ENCODE results near the gene RIPOR3. TPM values are rescaled to one million over a fixed set of nuclear protein-coding genes. Genes with fewer than 3 reads are reported as not detected.
"Not testable (repeated sequence)": the region's sequence is repeated elsewhere in the genome, so short reads cannot be mapped to it uniquely, and the experiment has no call there.

Gene RIPOR3
- polyA plus RNA-seq, 1 donor: 9.3 TPM

DNA sequence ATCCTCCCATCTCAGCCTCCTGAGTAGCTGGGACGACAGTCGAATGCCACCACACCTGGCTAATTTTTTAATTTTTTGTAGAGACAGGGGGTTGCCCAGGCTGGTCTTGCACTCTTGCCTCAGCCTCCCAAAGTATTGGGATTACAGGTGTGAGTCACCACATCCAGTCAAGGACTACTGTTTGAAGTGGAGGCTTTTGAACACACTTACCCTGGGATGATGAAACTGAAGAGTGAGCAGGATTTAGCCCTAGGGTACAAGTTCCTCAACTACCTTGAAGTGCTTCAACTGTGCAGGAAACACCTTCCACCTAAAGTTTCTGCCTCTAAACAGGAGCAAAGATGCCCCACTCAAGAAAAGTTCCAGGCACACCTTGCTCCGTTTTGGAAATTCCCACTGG lies 24.4 kb upstream of the RIPOR3 start:
- no CpG with 5 or more reads among the region's 3 CpGs for WGBS (ENCODE audit: insufficient coverage, low lambda C conversion rate)

DNA sequence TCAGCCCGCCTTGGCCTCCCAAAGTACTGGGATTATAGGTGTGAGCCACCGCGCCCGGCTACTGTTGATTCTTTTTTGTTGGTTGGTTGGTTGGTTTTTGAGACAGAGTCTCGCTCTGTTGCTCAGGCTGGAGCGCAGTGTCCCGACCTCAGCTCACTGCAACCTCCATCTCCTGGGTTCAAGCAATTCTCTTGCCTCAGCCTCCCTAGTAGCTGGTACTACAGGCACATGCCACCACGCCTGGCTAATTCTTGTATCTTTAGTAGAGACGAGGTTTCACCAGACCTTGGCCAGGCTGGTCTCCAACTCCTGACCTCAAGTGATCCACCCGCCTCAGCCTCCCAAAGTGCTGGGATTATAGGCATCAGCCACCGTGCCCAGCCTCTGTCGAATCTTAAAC lies 23.1 kb upstream of the RIPOR3 start:
- not testable (repeated sequence) for H3K27me3 ChIP-seq (ENCODE audit: control insufficient read depth, insufficient read depth, low read length); H3K36me3 ChIP-seq (ENCODE audit: control insufficient read depth, insufficient read depth, low read length); H3K27ac ChIP-seq (ENCODE audit: low read length); H3K9me3 ChIP-seq (ENCODE audit: control insufficient read depth, low read depth, low read length); H3K4me3 ChIP-seq (ENCODE audit: low read length); DNase-seq; H3K4me1 ChIP-seq (ENCODE audit: control insufficient read depth, insufficient read depth, low read length)
- WGBS (ENCODE audit: insufficient coverage, low lambda C conversion rate): no CpG with 5 or more reads among the region's 12 CpGs

More for the DNA sequence above, 24.4 kb upstream of the RIPOR3 start:
- Histone ChIP-seq H3K27me3 (ENCODE audit: control insufficient read depth, insufficient read depth, low read length) (no peaks in the 10 kb centered on the region), H3K4me1 (ENCODE audit: control insufficient read depth, insufficient read depth, low read length) (no peaks in the 10 kb centered on the region), H3K4me3 (ENCODE audit: low read length) (no peak overlapping the region), H3K27ac (ENCODE audit: low read length) (no peak overlapping the region), H3K36me3 (ENCODE audit: control insufficient read depth, insufficient read depth, low read length) (no peaks in the 10 kb centered on the region), H3K9me3 (ENCODE audit: control insufficient read depth, low read depth, low read length) (no peaks in the 10 kb centered on the region)
- DNase-seq: no peak

DNA sequence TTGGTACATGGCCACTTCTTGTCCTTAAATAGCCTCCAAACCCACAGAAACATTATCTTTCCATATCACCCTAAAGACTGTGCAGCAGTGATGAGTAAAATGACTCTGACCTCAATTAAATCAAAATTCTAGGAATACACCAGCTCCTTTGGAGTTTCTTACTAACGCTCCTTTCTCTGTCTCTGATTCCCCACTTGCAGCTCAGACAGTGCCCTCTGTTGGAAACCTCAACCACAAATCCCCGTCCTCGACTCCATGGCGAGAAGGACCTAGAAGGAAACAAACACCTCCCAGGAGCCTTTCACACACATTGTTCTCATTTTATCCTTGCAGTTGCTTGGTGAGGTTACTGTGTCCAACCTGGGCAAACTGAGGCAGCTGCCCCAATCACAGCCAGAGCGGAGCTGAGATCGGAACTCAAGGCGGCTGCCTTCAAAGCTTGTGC lies 22.3 kb upstream of the RIPOR3 start:
- Histone ChIP-seq H3K4me1 (ENCODE audit: control insufficient read depth, insufficient read depth, low read length) (no peaks in the 10 kb centered on the region), H3K4me3 (ENCODE audit: low read length) (no peak overlapping the region), H3K27ac (ENCODE audit: low read length) (no peak overlapping the region), H3K9me3 (ENCODE audit: control insufficient read depth, low read depth, low read length) (no peaks in the 10 kb centered on the region), H3K36me3 (ENCODE audit: control insufficient read depth, insufficient read depth, low read length) (no peaks in the 10 kb centered on the region), H3K27me3 (ENCODE audit: control insufficient read depth, insufficient read depth, low read length) (no peaks in the 10 kb centered on the region)
- 50% methylated on average over 1 of the region's 7 CpGs for WGBS (ENCODE audit: insufficient coverage, low lambda C conversion rate)
- peak in 1 of 2 donors; percentile 41 for DNase-seq

DNA sequence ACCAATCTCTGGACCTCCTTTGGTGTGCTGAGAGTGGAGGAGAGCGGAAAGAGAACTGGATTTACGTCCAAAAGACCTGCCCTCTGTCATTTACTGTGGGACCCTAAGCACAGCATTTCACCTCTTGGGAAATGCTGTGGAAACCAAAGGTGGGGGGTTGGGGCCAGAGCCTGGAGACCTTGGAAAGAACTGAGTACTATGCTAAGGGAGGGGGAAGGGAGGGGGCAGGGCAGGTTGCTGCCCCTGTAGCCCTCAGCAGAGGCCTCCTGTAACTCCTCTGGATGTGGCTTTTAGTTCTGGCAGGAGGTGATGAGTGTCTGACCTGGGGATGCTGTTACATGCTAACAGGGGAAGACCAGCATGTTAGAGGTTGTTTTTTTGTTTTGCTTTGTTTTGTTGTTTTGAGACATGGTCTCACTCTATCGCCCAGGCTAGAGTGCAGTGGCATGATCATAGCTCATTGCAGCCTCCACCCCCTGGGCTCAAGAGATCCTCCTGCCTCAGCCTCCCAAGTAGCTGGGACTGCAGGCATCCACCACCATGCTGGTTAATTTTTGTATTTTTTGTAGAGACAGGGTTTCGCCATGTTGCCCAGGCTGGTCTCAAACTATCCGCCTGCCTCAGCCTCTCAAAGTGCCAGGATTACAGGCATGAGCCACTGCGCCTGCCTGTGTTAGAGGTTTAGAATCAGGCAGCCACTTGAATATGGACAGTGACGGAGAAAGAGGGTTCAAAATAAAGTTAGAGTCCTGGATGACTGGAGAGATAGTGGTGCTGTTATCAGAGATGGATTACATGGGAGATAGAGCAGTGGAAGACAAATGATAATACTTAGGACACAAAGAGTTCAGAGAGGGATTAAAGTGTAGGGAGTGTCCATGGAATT lies 21.7 kb upstream of the RIPOR3 start:
- Histone ChIP-seq H3K27me3 (ENCODE audit: control insufficient read depth, insufficient read depth, low read length) (no peaks in the 10 kb centered on the region), H3K9me3 (ENCODE audit: control insufficient read depth, low read depth, low read length) (no peaks in the 10 kb centered on the region), H3K27ac (ENCODE audit: low read length) (no peak overlapping the region), H3K4me3 (ENCODE audit: low read length) (no peak overlapping the region), H3K4me1 (ENCODE audit: control insufficient read depth, insufficient read depth, low read length) (no peaks in the 10 kb centered on the region), H3K36me3 (ENCODE audit: control insufficient read depth, insufficient read depth, low read length) (no peaks in the 10 kb centered on the region)
- WGBS (ENCODE audit: insufficient coverage, low lambda C conversion rate): 90% methylated on average over 1 of the region's 7 CpGs
- no peak for DNase-seq

DNA sequence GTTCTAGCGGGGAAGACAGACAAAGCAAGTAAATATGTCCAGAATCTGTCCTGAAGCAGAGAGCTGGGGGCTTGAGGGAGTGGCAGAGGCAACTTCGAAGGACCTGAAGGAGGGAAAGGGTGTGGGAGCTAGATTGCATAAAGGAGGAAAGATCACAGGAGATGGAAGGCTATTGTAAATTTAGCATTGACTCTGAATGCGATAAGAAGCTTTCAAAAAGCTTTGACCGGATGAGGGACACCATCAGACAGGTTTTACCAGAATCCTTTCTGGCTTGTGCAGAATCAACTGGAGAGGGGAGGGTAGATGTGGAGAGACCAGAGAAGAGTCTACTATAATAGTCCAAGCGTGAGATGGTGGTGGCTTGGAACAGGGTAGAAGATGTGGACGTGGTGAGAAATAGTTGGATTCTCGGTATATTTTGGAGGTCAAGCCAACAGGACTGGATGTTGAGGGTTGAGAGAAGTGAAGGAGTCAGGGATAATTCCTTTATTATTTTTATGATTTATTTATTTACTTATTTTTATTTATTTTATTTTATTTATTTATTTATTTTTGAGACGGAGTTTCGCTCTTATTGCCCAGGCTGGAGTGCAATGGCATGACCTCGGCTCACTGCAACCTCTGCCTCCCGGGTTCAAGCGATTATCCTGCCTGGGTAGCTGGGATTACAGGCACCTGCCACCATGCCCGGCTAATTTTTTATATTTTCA lies 19.9 kb upstream of the RIPOR3 start:
- no peaks in the 10 kb centered on the region for H3K9me3 ChIP-seq (ENCODE audit: control insufficient read depth, low read depth, low read length)
- no peaks in the 10 kb centered on the region for H3K4me1 ChIP-seq (ENCODE audit: control insufficient read depth, insufficient read depth, low read length)
- no peak overlapping the region for H3K4me3 ChIP-seq (ENCODE audit: low read length)
- H3K27ac ChIP-seq (ENCODE audit: low read length): no peak overlapping the region
- no peak for DNase-seq
- H3K36me3 ChIP-seq (ENCODE audit: control insufficient read depth, insufficient read depth, low read length): no peaks in the 10 kb centered on the region
- no peaks in the 10 kb centered on the region for H3K27me3 ChIP-seq (ENCODE audit: control insufficient read depth, insufficient read depth, low read length)
- 95% methylated on average over 2 of the region's 13 CpGs for WGBS (ENCODE audit: insufficient coverage, low lambda C conversion rate)

DNA sequence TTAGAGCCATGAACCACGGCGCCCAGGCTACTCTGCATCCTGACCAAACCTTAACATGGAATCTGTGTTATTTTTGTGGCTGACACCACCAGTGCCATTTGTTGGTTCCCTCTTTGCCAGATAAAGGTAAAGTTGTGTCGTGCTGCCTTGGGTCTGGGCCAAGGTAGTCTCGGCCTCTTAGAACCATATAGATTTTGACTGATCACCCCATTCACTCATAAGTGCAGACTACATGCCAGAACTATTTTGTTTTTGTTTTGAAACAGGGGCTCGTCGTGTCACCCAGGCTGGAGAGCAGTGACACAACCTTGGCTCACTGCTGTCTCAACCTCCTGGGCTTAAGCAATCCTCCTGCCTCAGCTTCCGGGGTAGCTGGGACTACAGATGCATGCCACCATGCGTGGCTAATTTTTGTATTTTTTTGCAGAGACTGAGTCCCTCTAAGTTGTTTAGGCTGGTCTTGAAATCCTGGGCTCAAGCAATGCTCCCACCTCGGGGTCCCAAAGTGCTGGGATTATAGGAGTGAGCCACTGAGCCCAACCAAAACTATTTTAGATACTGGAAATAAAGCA lies 19.2 kb upstream of the RIPOR3 start:
- no peak overlapping the region for H3K4me3 ChIP-seq (ENCODE audit: low read length)
- H3K4me1 ChIP-seq (ENCODE audit: control insufficient read depth, insufficient read depth, low read length): no peaks in the 10 kb centered on the region
- H3K36me3 ChIP-seq (ENCODE audit: control insufficient read depth, insufficient read depth, low read length): no peaks in the 10 kb centered on the region
- WGBS (ENCODE audit: insufficient coverage, low lambda C conversion rate): 80% methylated on average over 1 of the region's 9 CpGs
- H3K27me3 ChIP-seq (ENCODE audit: control insufficient read depth, insufficient read depth, low read length): no peaks in the 10 kb centered on the region
- no peak for DNase-seq
- no peak overlapping the region for H3K27ac ChIP-seq (ENCODE audit: low read length)
- no peaks in the 10 kb centered on the region for H3K9me3 ChIP-seq (ENCODE audit: control insufficient read depth, low read depth, low read length)

DNA sequence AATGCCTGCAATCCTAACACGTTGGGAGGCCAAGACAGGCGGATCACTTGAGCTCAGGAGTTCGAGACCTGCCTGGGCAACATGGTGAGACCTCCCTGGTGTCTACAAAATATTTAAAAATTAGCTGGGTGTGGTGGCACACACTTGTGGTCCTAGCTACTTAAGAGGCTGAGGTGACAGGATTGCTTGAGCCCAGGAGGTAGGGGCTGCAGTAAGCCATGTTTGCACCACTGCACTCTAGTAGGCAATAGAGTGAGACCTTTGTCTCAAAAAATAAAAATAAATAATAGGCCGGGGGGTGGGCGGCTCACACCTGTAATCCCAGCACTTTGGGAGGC lies 18.3 kb upstream of the RIPOR3 start:
- no CpG with 5 or more reads among the region's 5 CpGs for WGBS (ENCODE audit: insufficient coverage, low lambda C conversion rate)
- no peaks in the 10 kb centered on the region for H3K36me3 ChIP-seq (ENCODE audit: control insufficient read depth, insufficient read depth, low read length)
- no peaks in the 10 kb centered on the region for H3K4me1 ChIP-seq (ENCODE audit: control insufficient read depth, insufficient read depth, low read length)
- H3K9me3 ChIP-seq (ENCODE audit: control insufficient read depth, low read depth, low read length): no peaks in the 10 kb centered on the region
- no peak for DNase-seq
- no peaks in the 10 kb centered on the region for H3K27me3 ChIP-seq (ENCODE audit: control insufficient read depth, insufficient read depth, low read length)
- H3K4me3 ChIP-seq (ENCODE audit: low read length): no peak overlapping the region
- no peak overlapping the region for H3K27ac ChIP-seq (ENCODE audit: low read length)

DNA sequence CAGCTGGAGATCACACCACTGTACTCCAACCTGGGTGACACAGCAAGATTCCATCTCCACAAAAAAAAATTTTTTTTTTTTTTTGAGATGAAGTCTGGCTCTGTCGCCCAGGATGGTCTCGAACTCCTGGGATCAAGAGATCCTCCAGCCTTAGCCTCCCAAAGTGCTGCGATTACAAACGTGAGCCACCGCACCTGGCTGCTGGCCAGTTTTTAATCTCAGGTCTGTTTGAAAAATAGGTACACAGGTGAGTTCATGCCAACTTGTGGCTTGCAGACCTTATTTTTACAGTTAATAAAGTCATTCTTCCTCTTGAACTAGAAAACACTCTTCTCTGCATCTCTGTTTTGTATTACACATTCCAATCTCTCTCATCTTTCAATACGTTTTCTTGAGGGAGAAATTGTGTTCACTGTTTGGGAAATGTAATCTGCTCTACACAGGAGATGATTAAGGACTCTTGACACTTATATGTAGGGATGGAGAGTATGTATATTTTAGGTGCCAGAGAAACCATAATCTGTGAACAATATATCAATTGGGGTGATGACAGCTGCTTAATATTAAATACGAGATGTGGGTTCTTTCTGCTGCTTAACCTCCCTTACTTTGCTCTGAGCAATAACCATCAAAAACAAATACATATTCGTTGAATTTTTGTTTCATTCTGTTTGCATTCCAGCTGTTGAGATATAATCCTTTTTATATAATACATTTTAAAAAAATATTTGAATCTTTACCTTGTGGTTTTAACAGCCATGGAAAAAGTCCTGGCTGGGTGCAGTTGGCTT lies 17.7 kb upstream of the RIPOR3 start:
- no peaks in the 10 kb centered on the region for H3K9me3 ChIP-seq (ENCODE audit: control insufficient read depth, low read depth, low read length)
- 60% methylated on average over 2 of the region's 8 CpGs for WGBS (ENCODE audit: insufficient coverage, low lambda C conversion rate)

DNA sequence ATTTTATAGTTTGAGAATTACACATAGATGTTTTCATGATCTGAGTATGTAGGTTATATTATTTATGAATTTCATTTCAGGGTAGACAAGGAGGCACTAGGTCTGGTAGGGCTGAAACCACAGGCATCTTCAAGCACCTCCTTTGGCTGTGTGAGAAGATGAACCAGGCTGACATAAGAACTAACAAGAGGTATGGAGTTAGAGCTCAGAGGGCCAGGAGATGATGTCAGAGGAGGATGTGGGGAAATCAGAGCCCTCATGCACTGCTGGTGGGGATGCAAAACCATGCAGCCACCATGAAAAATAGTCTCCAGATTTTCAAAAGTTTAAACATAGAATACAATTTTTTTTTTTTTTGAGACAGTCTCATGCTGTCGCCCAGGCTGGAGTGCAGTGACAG lies 13.6 kb upstream of the RIPOR3 start:
- Histone ChIP-seq H3K27ac (ENCODE audit: low read length) (no peak overlapping the region), H3K27me3 (ENCODE audit: control insufficient read depth, insufficient read depth, low read length) (no peaks in the 10 kb centered on the region), H3K4me1 (ENCODE audit: control insufficient read depth, insufficient read depth, low read length) (no peaks in the 10 kb centered on the region), H3K36me3 (ENCODE audit: control insufficient read depth, insufficient read depth, low read length) (no peaks in the 10 kb centered on the region), H3K4me3 (ENCODE audit: low read length) (no peak overlapping the region), H3K9me3 (ENCODE audit: control insufficient read depth, low read depth, low read length) (no peaks in the 10 kb centered on the region)
- DNase-seq: no peak
- no CpG with 5 or more reads among the region's 1 CpG for WGBS (ENCODE audit: insufficient coverage, low lambda C conversion rate)

More for the DNA sequence above, 17.7 kb upstream of the RIPOR3 start:
- no peak overlapping the region for H3K4me3 ChIP-seq (ENCODE audit: low read length)
- no peaks in the 10 kb centered on the region for H3K36me3 ChIP-seq (ENCODE audit: control insufficient read depth, insufficient read depth, low read length)
- H3K4me1 ChIP-seq (ENCODE audit: control insufficient read depth, insufficient read depth, low read length): no peaks in the 10 kb centered on the region
- DNase-seq: no peak
- no peaks in the 10 kb centered on the region for H3K27me3 ChIP-seq (ENCODE audit: control insufficient read depth, insufficient read depth, low read length)
- no peak overlapping the region for H3K27ac ChIP-seq (ENCODE audit: low read length)

DNA sequence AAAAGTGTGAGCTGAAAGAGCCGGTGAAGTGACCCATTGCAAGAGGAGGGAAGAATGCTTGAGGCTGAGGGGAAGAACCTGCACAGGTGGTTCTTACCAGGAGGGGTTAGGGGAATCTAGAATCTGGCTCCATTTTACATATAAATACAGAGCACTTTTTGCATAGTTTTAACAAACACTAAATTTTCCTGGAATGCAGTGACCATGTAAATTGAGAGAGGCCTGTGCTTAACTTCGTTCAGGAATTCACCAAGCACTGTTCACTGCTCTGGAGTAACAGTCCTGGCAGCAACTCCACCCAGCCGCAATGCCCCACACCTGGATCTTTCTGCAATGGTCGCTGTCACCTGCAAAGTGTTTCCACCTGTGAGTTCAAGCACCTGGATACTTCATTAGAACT lies 13.2 kb upstream of the RIPOR3 start:
- no CpG with 5 or more reads among the region's 4 CpGs for WGBS (ENCODE audit: insufficient coverage, low lambda C conversion rate)
- no peaks in the 10 kb centered on the region for H3K36me3 ChIP-seq (ENCODE audit: control insufficient read depth, insufficient read depth, low read length)
- no peaks in the 10 kb centered on the region for H3K4me1 ChIP-seq (ENCODE audit: control insufficient read depth, insufficient read depth, low read length)
- H3K27me3 ChIP-seq (ENCODE audit: control insufficient read depth, insufficient read depth, low read length): no peaks in the 10 kb centered on the region
- H3K9me3 ChIP-seq (ENCODE audit: control insufficient read depth, low read depth, low read length): no peaks in the 10 kb centered on the region
- no peak for DNase-seq
- no peak overlapping the region for H3K27ac ChIP-seq (ENCODE audit: low read length)
- H3K4me3 ChIP-seq (ENCODE audit: low read length): no peak overlapping the region

Data from large intestine (tissue), 3 donors.